GM21367 (cell line): ENCODE results near the gene SLC39A2.

Source experiments
- ATAC-seq: cut with Tn5 transposase; IDR thresholded peaks from one replicate; pipeline ENCODE4 v1.9.1; 2021; ENCODE audit not compliant: unreplicated experiment

Gene SLC39A2

GRCh38 chr14:21043387-21043973 lies 44.4 kb downstream of the SLC39A2 start:
- ATAC-seq: no peak

GRCh38 chr14:21043974-21044618 lies 45.0 kb downstream of the SLC39A2 start:
- no peak for ATAC-seq

- no peak for ATAC-seq
Observed at GRCh38 chr14:21047378-21047781, 48.3 kb downstream of the SLC39A2 start.

GRCh38 chr14:21048638-21049037 lies 49.5 kb downstream of the SLC39A2 start:
- no peak for ATAC-seq

GRCh38 chr14:21049271-21049673 lies 50.2 kb downstream of the SLC39A2 start:
- ATAC-seq: no peak

- ATAC-seq: no peak
Observed at GRCh38 chr14:21050597-21050996, 51.5 kb downstream of the SLC39A2 start.
